NCI-H446 (cell line): ENCODE results near the gene FAM174B.
"Not testable (repeated sequence)": the region's sequence is repeated elsewhere in the genome, so short reads cannot be mapped to it uniquely, and the experiment has no call there.

Experiments
- DNase-seq, 2 experiments: peaks; one replicate each; lab custom pipeline; 2025; lab: John Stamatoyannopoulos, UW

FAM174B gene

GRCh38 chr15:92617549-92618520 lies 37.7 kb downstream of the FAM174B start:
- DNase-seq: peak in 1 of 2 experiments; percentile 17

GRCh38 chr15:92616621-92617548 lies 38.7 kb downstream of the FAM174B start:
- DNase-seq: no peak

- no peak for DNase-seq
These were observed 40.5 kb downstream of the FAM174B start for GRCh38 chr15:92614791-92615785.

- DNase-seq: no peak
These were observed 41.3 kb downstream of the FAM174B start for GRCh38 chr15:92614301-92614700.

- no peak for DNase-seq
These were observed 41.7 kb downstream of the FAM174B start for GRCh38 chr15:92613841-92614240.

GRCh38 chr15:92612891-92613290 lies 42.7 kb downstream of the FAM174B start:
- DNase-seq: no peak

- DNase-seq: no peak
These were observed 43.4 kb downstream of the FAM174B start for GRCh38 chr15:92611995-92612745.

- DNase-seq: no peak
These were observed 44.4 kb downstream of the FAM174B start for GRCh38 chr15:92611150-92611549.

- DNase-seq: no peak
These were observed 45.5 kb downstream of the FAM174B start for GRCh38 chr15:92610101-92610520.

- DNase-seq: no peak
These were observed 46.5 kb downstream of the FAM174B start for GRCh38 chr15:92608866-92609700.

GRCh38 chr15:92606836-92607150 lies 48.8 kb downstream of the FAM174B start:
- not testable (repeated sequence) for DNase-seq

- no peak for DNase-seq
These were observed 49.3 kb downstream of the FAM174B start for GRCh38 chr15:92606126-92606835.

- DNase-seq: no peak
These were observed 50.2 kb downstream of the FAM174B start for GRCh38 chr15:92605225-92605944.

GRCh38 chr15:92603743-92604470 lies 51.7 kb downstream of the FAM174B start:
- no peak for DNase-seq

- no peak for DNase-seq
These were observed 52.3 kb downstream of the FAM174B start for GRCh38 chr15:92603278-92603677.

- no peak for DNase-seq
These were observed 53.3 kb downstream of the FAM174B start for GRCh38 chr15:92602267-92602593.

GRCh38 chr15:92601592-92602266 lies 53.8 kb downstream of the FAM174B start:
- DNase-seq: no peak
